GM21723 (cell line): Measurements from ENCODE around the gene NUP42.
"Not testable (repeated sequence)": the region's sequence is repeated elsewhere in the genome, so short reads cannot be mapped to it uniquely, and the experiment has no call there.

Experiments used
- ATAC-seq: cut with Tn5 transposase; IDR thresholded peaks from one replicate; pipeline ENCODE4 v1.9.1; 2021; ENCODE audit warnings: mild to moderate bottlenecking, moderate library complexity; ENCODE audit not compliant: unreplicated experiment

The NUP42 gene, protein sequence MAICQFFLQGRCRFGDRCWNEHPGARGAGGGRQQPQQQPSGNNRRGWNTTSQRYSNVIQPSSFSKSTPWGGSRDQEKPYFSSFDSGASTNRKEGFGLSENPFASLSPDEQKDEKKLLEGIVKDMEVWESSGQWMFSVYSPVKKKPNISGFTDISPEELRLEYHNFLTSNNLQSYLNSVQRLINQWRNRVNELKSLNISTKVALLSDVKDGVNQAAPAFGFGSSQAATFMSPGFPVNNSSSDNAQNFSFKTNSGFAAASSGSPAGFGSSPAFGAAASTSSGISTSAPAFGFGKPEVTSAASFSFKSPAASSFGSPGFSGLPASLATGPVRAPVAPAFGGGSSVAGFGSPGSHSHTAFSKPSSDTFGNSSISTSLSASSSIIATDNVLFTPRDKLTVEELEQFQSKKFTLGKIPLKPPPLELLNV

DNA sequence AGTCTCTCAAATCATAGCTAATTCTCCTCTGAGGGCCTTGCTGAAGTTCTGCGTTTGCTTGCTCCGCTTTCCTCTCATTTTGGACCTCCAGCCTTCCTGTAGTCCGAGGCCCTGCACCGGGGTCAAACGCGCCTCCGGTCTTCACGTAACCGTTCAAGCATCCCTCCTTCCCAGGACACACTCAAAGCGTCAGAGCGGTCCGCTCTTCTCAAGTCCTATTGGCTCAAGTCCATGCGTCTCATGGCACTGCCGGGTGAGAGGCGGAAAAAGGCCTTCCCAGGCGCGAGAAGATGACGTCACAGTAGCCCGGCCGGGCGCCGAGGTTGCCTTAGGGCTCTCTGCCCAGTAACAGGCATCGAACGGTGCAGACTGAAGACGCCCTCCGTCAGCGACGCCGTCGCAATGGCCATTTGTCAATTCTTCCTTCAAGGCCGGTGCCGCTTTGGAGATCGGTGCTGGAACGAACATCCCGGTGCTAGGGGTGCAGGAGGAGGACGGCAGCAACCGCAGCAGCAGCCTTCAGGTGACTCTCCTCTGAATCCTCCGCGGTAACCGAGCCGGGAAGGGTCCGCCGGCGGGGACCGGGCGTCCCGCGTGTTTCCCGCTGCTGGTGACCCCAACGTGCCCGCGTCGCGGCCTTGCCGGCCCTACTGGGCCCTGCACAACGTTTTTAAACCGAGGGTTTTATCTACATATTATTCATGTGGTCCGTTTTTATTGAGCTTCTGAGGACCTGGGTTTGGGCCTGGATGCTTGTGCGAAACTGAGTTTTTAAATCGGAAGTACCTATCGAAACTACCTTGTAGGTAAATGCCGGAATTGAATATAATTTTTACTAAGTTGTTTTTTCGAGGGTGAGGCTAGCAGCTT, at the start of gene NUP42:
Gene NUP42, plus strand, starts transcription at position 365 of the 870 bp plus-strand sequence. Its CDS starts 38 bp downstream, at position 403.
- peak; percentile 96 for ATAC-seq

DNA sequence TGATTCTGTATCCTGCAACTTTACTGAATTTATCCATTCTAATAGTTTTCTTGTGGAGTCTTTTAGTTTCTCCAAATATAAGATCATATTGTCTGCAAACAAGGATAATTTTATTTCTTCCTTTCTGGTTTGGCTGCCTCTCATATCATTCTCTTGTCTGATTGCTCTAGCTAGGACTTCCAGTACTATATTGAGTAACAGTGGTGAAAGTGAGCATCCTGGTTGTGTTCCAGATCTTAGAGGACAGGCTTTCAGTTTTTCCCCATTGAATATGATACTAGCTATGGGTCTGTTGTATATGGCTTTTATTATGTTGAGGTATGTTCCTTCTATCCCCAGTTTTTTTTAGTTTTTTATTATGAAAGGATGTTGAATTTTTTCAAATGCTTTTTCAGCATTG, 48.1 kb upstream of the NUP42 start:
- no peak for ATAC-seq

DNA sequence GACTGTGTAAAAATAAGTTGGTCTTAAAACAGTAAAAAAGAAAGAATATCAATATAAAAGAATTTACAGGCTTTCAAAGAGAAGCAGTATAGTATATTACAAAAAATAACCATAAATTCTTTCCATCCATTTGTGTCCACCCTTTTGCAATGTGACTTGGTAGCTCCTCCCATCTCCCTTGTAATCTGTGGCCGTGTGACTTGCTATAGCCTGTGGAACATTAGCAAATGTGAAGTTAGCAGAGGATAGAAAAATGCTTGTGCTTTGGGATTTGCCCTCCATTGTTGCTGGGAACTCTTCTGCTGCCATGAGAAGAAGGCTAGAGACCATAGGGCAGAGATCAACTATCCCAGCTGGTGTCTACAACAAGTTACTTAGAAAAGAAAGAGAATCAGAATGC, 46.1 kb upstream of the NUP42 start:
- ATAC-seq, result no peak

DNA sequence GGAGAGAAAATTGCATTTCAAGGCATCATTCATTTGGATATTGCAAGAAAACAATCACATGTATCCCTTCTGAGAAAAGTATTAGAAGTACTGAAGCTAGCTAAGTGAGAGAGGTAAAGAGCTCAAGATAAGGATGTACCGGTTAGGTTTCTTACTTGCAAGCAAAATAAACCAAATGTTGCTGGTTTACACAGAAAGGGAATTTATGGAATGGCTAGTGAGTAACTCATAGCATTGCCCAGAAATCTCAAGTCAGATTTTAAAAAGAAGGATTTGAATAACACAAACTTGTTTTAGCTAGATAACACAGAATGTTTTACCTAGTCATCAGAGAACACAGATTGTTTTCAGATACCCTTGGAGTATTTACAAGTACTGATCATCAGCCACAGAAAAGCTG, 45.6 kb upstream of the NUP42 start:
- ATAC-seq, result no peak

DNA sequence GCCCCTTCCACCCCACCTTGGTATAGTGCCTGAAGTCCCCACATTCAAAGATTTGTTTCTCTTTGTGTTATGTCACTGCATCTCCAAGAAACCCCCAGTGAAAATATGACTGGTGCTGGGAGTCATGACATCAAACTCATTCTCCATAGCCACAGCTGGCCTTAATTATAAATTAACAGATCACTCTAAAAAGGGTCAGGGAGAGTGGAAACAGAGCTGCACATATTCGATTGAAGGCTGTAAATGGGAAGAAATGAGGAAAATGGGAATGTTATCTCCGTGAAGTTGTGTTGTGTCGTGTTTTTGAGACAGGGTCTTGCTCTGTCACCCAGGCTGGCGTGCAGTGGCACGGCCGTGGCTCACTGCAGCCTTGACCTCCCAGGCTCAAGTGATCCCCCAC, 24.2 kb upstream of the NUP42 start:
- ATAC-seq, result no peak

DNA sequence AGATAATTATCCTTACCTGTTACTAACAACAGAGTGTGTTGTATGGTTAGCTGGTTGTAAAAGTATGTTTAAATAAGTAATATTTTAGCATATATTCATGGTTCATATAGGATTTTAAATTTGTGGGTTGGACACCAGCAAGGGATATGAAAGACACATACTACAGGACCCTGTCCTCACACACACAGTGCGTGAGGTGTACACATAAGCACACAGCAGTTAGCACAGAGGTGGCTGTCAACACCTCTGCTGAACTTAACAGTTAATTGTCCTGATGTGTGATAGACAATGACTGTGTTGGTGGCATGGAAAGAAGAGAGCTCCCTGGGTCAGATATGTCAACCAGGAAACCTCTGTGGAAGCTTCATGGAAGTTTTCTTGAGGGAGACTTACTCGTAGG, 23.3 kb upstream of the NUP42 start:
- no peak for ATAC-seq

DNA sequence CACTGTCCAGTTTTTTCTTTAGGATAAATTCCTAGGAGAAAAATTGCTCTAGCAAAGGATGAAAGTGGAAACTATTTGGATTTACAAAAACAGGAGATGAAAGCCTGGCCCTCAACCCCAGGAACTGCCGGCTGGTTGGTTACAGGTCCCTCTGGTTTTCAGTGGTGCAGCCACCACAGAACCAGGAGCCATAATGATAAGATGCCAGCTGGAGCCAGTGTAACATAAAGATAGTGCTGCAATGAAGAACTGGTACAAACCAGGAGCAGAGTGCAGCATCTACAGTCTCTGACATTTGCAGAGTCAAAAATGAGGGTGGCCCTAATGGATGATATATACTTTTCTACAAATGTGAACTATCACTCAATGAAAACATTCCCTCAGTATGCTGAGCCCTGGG, 20.4 kb upstream of the NUP42 start:
- ATAC-seq, result no peak

DNA sequence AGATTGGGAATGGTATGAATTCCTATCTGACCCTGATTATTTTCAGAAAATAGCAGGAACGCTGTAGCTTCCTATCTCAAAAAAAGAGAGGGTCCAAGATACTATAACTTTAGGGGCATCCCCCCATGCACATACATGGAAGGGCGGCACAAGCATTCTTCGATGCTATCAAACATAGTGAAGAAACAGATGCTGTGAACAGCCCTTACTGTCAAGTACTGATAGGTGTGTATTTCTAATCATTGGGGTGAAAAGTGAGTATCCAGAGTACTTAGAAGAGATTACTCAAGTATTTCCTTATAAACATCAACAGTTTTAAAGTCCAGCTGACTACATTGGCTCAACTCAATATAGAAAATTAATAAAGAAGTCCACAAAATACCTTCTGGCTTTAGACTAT, 17.0 kb upstream of the NUP42 start:
- no peak for ATAC-seq

DNA sequence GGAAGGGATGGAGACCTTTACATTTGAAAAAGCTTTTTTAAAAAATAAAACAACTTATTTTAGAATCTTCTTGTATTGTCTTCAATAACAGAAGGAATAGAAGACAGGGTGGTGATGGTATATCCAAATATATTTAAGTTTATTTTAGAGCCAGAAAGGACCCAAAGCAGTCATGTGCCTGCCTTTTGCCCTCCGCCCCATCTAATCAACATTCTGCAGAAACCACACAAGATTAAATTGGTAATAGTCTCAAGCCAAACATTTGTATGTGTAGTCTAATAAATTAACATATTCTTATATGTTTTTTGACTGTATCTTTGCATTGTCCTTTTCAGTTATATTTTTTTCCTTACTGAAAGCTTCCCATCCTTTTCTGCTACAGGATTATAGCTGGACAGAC, 16.5 kb upstream of the NUP42 start:
- ATAC-seq, result no peak

DNA sequence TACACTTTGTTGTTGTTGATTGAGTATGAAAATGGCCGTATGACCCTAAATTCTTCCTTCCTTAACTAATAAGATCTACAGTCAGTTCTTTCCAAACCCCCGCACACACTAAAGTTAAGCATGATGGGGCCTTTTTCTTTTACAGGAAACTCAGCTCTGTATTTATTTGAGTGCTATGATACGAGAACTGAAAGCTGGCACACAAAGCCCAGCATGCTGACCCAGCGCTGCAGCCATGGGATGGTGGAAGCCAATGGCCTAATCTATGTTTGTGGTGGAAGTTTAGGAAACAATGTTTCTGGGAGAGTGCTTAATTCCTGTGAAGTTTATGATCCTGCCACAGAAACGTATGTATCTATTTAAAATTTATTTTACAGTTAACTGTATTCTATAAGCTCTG, 14.2 kb upstream of the NUP42 start:
- no peak for ATAC-seq

DNA sequence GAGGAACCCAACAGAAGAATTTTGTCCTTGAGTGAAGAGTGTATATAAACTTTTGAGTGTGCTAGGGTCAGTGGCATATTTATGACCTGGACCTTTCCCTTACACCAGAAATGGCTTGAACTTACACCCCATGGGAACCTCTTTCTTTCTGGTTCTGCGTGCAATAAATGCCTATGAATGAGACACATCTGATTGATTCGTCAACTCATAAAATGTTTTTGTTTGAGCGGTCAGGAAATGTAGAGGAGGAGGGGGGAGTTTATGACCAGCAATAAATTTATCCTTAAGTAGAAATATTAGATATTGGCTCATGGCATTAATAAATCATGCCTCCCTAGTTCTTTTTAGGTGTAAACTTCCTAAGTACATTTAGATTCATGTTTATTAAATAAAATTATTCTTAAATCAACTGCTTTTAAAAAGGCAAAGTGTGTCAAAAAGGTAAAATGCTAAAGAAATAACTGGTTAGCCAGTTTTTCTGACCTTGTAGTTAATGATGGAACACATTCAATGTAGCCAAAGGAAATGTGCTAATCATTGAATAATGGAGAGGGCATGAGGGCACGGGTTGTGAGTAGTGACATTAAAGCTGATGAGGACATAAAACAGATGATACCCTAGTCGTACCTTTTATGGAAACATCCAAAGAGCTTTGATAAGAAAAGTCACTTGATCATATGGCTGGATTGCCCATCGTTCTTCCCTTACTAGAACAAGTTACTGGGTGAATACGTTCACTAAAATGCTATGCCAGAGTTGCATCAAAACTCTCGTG, 13.6 kb upstream of the NUP42 start:
- ATAC-seq, result no peak

DNA sequence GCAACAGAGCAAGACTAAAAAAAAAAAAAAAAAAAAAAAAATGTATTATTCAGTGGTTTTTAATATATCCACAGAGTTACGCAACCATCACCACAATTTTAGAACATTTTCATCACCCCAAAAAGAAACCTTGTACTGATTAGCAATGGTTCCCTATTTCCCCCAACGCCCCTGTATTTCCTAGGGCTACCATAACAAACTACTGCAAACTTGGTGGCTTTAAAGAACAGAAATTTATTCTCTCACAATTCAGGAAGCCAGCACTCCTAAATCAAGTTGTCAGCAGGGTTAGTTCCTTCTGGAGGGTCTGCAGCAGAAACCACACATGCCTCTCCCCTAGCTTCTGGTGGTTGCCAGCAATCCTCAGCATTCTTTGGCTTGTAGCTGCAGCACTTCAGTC, 5.9 kb upstream of the NUP42 start:
- ATAC-seq, result no peak

DNA sequence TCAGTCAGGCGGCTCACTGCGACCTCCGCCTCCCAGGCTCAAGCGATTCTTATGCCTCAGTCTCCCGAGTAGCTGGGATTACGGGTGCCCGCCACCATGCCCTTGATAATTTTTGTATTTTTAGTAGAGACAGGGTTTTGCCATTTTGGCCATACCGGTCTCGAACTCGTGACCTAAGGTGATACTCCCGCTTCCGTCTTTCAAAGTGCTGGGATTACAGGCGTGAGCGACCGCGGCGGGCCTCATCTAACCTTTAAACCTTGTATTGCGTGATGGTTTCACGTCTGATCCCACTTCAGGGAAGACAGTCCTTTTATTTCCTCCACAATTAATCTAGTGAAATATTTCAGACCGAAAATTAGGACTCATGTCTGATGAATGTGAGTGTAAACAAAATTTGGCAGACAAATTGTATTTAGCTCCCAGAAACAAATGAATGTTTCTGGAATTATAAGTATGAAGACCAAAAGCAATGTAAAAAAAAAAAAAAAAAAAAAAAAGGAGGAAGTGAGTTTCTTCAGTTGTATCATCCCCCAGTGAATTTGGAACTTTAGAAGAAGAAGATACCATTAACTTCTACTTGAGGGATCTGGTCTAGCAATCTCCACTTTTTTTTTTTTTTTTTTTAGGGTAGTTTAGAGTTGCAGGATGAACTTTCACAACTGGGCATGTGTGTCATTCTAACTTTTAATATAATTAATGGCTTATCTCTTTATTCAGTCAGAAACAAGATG, 1.6 kb downstream of the NUP42 start:
- ATAC-seq, result no peak

DNA sequence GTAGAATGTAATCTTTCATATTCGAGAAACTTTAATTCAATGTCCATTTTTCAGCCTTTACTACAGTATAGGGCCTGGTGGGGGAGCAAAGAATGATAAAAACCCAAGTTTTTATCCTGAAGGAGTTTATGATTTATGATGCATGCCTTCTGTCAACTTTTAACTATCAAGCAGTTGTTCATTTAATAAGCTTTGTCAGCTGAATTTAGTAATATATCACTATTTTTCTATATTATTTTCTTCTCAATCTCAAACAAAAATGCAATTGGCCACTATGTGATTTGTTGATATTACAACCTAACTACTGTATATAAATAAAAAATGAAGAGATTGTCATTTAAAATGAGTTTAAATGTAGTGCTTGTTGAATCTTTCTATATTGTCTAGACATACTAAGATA, 2.4 kb downstream of the NUP42 start:
- no peak for ATAC-seq

DNA sequence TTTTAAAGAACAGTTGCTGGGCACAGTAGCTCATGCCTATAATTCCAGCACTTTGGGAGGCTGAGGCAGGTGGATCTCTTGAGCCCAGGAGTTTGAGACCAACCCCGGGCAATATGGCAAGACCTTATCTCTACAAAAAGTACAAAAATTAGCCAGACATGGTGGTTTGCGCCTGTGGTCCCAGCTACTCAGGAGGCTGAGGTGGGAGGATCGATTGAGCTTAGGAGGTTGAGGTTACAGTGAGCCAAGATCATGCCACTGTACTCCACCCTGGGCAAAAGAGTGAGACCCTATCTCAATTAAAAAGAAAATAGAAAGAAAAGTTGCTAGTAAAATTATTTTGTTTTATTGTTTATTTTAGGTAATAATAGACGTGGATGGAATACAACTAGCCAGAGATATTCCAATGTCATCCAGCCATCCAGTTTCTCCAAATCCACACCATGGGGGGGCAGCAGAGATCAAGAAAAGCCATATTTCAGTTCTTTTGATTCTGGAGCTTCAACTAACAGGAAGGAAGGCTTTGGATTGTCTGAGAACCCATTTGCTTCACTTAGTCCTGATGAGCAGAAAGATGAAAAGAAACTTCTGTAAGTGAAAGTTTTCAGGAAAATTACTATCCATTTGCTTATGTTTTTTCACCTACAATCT, 3.0 kb downstream of the NUP42 start:
- ATAC-seq, result no peak

DNA sequence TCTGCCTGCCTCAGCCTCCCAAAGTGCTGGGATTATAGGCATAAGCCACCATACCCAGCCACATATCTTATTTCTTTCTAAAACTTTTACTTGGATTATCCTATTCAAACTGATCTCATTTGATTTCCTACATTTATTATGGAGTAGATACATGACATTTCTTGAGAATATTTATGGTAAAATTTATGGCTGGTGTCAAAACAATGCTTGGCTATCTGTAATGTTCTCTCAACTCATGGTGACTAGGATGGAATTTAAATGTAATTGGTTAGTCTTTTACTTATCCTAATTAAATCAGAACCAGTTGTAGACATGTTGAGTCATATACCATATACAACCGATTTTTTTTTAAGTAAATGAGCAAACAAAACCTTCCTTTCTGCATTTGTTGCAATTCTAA, 4.1 kb downstream of the NUP42 start:
- ATAC-seq, result no peak

DNA sequence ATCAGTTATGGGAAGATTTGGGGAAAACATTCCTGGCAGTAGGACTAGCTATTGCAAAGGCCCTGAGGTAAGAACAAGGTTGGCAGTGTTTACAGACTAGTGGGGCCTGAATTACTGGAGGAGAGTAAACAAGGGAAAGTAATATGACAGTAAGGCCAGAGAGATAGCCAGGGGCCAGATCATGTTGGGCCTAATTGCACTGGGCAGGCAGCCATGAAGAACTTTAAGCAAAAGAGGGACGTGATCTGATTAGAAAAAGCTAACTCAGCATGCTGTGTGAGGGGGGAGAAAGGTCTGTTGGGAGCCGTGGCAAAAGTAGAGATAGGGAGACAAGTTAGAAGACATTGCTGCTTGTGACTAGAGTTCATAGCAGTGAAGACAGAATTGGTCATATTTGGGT, 9.2 kb downstream of the NUP42 start:
- no peak for ATAC-seq

DNA sequence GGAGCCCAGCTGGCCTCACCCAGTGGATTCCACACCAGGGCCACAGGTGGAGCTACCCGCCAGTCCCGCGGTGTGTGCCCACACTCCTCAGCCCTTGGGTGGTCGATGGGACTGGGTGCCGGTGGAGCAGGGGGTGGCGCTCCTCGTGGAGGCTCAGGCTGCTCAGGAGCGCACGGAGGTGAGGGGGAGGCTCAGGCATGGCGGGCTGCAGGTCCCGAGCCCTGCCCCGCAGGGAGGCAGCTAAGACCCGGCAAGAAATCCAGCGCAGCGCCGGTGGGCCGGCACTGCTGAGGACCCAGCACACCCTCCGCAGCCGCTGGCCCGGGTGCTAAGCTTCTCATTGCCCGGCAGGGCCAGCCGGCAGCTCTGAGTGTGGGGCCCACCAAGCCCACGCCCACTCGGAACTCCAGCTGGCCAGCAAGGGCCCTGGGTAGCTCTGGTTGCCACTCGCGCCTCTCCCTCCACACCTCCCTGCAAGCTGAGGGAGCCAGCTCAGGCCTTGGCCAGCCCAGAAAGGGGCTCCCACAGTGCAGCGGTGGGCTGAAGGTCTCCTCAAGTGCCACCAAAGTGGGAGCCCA, 11.9 kb downstream of the NUP42 start:
- ATAC-seq, result not testable (repeated sequence)

DNA sequence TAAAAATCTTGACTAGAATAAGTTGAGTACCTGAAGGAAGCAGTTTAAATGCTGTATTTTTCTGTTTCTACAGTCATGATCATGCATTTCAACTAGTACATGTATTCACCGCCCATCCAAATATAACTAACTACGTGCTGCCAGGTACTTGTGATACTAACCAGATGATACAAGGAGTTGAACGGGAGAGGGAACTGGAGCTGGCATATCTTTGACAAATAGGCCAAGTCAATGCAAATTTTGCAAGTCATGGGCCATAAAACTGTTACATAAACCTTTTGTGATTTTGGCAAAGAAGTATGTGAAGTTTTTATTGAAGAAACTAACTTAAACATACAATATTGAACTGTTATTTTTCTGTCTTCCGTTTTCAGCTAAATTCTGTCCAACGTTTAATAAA, 14.5 kb downstream of the NUP42 start:
- no peak for ATAC-seq

DNA sequence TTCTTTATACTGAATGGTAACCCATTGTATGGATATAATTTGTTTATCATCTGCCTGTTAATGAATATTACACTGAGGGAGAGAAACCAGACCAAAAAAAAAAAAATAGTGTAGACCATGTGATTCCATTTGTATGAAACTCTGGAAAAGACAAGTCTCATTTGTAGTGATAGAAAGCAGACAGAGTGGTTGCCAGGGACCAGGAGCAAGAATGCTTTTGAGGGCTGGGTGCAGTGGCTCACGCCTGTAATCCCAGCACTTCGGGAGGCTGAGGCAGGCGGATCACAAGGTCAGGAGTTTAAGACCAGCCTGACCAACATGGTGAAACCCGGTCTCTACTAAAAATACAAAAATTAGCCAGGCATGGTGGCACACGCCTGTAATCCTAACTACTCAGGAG, 15.9 kb downstream of the NUP42 start:
- ATAC-seq, result not testable (repeated sequence)
